HepG2 (cell line): Measurements from ENCODE around the gene TROAP. TPM values are rescaled to one million over a fixed set of nuclear protein-coding genes. Genes with fewer than 3 reads are reported as not detected.

Experiments used
- ATAC-seq: fragments of 200-7000 bp; cut with Tn5 transposase; 3 replicates; pipeline ENCODE4 v1.9.1; 2020; ENCODE audit warnings: mild to moderate bottlenecking, moderate library complexity
- BruUV-seq: library from RNA; stranded (reverse); fragments of 400-500 nt; replicated peaks from 2 replicates; lab custom pipeline; 2021; lab: Mats Ljungman, UMichigan
- CTCF ChIA-PET: fragments of 300-600 bp; formaldehyde crosslinking; extraction: SDS; loops from one replicate; lab custom pipeline; 2021; ENCODE audit warnings: low total read pairs, inconsistent platforms, low intra/inter-chr PET ratio; lab: Yijun Ruan, JAX
- POLR2A ChIA-PET: fragments of 350-600 bp; sonication (Branson Sonifier 250); formaldehyde crosslinking; loops from one replicate; lab custom pipeline; 2020; ENCODE audit warnings: antibody characterized with exemption, inconsistent platforms; lab: Yijun Ruan, JAX
- DNase-seq: peaks from one replicate; pipeline ENCODE4 v3.0.0-alpha.2; 2015; ENCODE audit warnings: low spot score
- FAIRE-seq: peaks from 3 replicates; lab custom pipeline; 2011; peaks lifted over from hg19 to GRCh38; lab: Jason Lieb, UNC
- H2AFZ ChIP-seq: one replicate; pipeline ENCODE4 v1.6.1; 2011; ENCODE audit warnings: low read length, inconsistent platforms
- H3K27ac ChIP-seq: fragments of 300-600 bp; 3 replicates; pipeline ENCODE4 v1.8.0; 2011; ENCODE audit warnings: mixed run types, mild to moderate bottlenecking, mixed read lengths, low read length, inconsistent platforms; ENCODE audit not compliant: insufficient read depth; ENCODE audit errors: extremely low read length
- H3K27me3 ChIP-seq, 2 experiments: fragments of 200-600 bp in 1 of 2; 2 replicates in 1 of 2; 3 replicates in 1 of 2; pipeline versions ENCODE4 v1.6.0 to v1.8.0; 2011; ENCODE audit warnings: low read length in 2 of 2, mild to moderate bottlenecking in 2 of 2, moderate library complexity in 2 of 2, inconsistent platforms in 1 of 2; ENCODE audit not compliant: insufficient read depth in 2 of 2, control insufficient read depth in 1 of 2
- H3K36me3 ChIP-seq, 2 experiments: fragments of 200-600 bp in 1 of 2; replicated peaks in 1 of 2; 2 replicates in 1 of 2; 3 replicates in 1 of 2; pipeline versions ENCODE4 v1.5.1 to v1.8.0; 2011; ENCODE audit warnings: low read length in 2 of 2, inconsistent platforms in 1 of 2; ENCODE audit not compliant: insufficient read depth in 2 of 2, control insufficient read depth in 1 of 2
- H3K4me1 ChIP-seq: 2 replicates; pipeline ENCODE4 v1.5.1; 2012; ENCODE audit warnings: low read length, inconsistent platforms; ENCODE audit not compliant: insufficient read depth
- H3K4me2 ChIP-seq: 2 replicates; pipeline ENCODE4 v1.6.0; 2011; ENCODE audit warnings: low read depth, low read length, inconsistent platforms
- H3K4me3 ChIP-seq, 3 experiments: fragments of 200-600 bp in 1 of 3; sonication (generic), shearing (Covaris generic) in 1 of 3; replicated peaks in 1 of 3; 2 replicates each; pipeline ENCODE4 v1.5.1; 2011 to 2016; ENCODE audit warnings: low read length in 3 of 3, inconsistent platforms in 2 of 3, low read depth in 2 of 3, mild to moderate bottlenecking in 2 of 3, control low read depth in 1 of 3, mixed read lengths in 1 of 3; ENCODE audit not compliant: insufficient read depth in 1 of 3
- H3K79me2 ChIP-seq: one replicate; pipeline ENCODE4 v1.6.1; 2011; ENCODE audit warnings: low read length, inconsistent platforms; ENCODE audit not compliant: insufficient read depth
- H3K9ac ChIP-seq: 2 replicates; pipeline ENCODE4 v1.6.0; 2011; ENCODE audit warnings: mild to moderate bottlenecking, low read depth, low read length, inconsistent platforms; ENCODE audit not compliant: insufficient read depth
- H3K9me3 ChIP-seq: 2 replicates; pipeline ENCODE4 v1.5.1; 2012; ENCODE audit warnings: mild to moderate bottlenecking, low read length
- H4K20me1 ChIP-seq: 2 replicates; pipeline ENCODE4 v1.6.0; 2011; ENCODE audit warnings: inconsistent platforms, mild to moderate bottlenecking, low read length, moderate library complexity; ENCODE audit not compliant: insufficient read depth
- FOSL2 ChIP-seq: sonication (generic); formaldehyde crosslinking; IDR thresholded peaks from 2 replicates; pipeline ENCODE4 v1.4.0; 2020; ENCODE audit warnings: missing genetic modification reagents
- GATAD2A ChIP-seq: IDR thresholded peaks from 2 replicates; pipeline ENCODE4 v1.6.1; 2016
- HNF1A ChIP-seq, 2 experiments: sonication (generic) in 1 of 2; formaldehyde crosslinking in 1 of 2; IDR thresholded peaks; 2 replicates each; pipeline versions ENCODE4 v1.4.0 to v1.6.1; 2016 to 2020; ENCODE audit warnings: borderline replicate concordance in 1 of 2, low read depth in 1 of 2, mild to moderate bottlenecking in 1 of 2, missing genetic modification reagents in 1 of 2
- RBM39 ChIP-seq: fragments of 200-400 bp; formaldehyde crosslinking; IDR thresholded peaks from one replicate; pipeline ENCODE4 v1.6.1; 2018; ENCODE audit warnings: antibody characterized with exemption, mild to moderate bottlenecking, low read depth, low read length; ENCODE audit not compliant: poor library complexity, severe bottlenecking
- ZFX ChIP-seq: sonication (generic); formaldehyde crosslinking; IDR thresholded peaks from 2 replicates; pipeline ENCODE4 v1.4.0; 2020; ENCODE audit warnings: mild to moderate bottlenecking, low read depth, missing genetic modification reagents, moderate library complexity
- ZNF235 ChIP-seq: sonication (generic); formaldehyde crosslinking; IDR thresholded peaks from 2 replicates; pipeline ENCODE4 v1.8.1; 2023; ENCODE audit warnings: mild to moderate bottlenecking, missing genetic modification reagents, borderline replicate concordance
- ZNF430 ChIP-seq: sonication (generic); formaldehyde crosslinking; IDR thresholded peaks from 2 replicates; pipeline ENCODE4 v1.9.0; 2021; ENCODE audit warnings: mild to moderate bottlenecking, missing genetic modification reagents
- ZNF772 ChIP-seq: sonication (generic); formaldehyde crosslinking; IDR thresholded peaks from 2 replicates; pipeline ENCODE4 v1.5.0; 2020; ENCODE audit warnings: mild to moderate bottlenecking, missing genetic modification reagents
- ZSCAN21 ChIP-seq: sonication (generic); formaldehyde crosslinking; IDR thresholded peaks from 2 replicates; pipeline ENCODE4 v1.8.0; 2022; ENCODE audit warnings: mild to moderate bottlenecking, missing genetic modification reagents, moderate library complexity, borderline replicate concordance
- ZSCAN30 ChIP-seq: sonication (generic); formaldehyde crosslinking; IDR thresholded peaks from 2 replicates; pipeline ENCODE4 v1.5.0; 2020; ENCODE audit warnings: mild to moderate bottlenecking, missing genetic modification reagents
- WGBS: methylation state at CpG from one replicate; pipeline ENCODE4 v1.1.6; 2017; ENCODE audit warnings: low lambda C conversion rate; 5-methylcytosine and 5-hydroxymethylcytosine counted together
- in situ Hi-C: cut with HindIII; loops from 2 replicates; pipeline ENCODE4 v1.10.0; 2017; ENCODE audit warnings: low pct_unique_long_range_greater_than_20kb; ENCODE audit not compliant: extremely low pct_ligation_motif_present
- intact Hi-C: fragments of 100-400 bp; cut with micrococcal nuclease; formaldehyde crosslinking; loops from one replicate; pipeline ENCODE4 v1.10.0; 2022; ENCODE audit not compliant: unreplicated experiment
- polyA plus RNA-seq, 8 experiments: library from polyadenylated mRNA; depleted of rRNA in 3 of 8; stranded (reverse) in 7 of 8; unstranded in 1 of 8; fragments of >200 nt; fragmentation: Illumina TruSeq in 4 of 8; extraction: Trizol in 4 of 8; gene quantifications; 2 replicates each; pipeline versions ENCODE4 v1.2.1 to v1.2.3, GENCODE V29; 2011 to 2016; ENCODE audit warnings: low read depth in 4 of 8, missing spikeins in 1 of 8, mixed read lengths in 1 of 8; ENCODE audit not compliant: insufficient read depth in 1 of 8
- total RNA-seq, 5 experiments: library from RNA; depleted of rRNA; stranded (reverse); fragments of >200 nt; fragmentation: Illumina TruSeq; extraction: Trizol; gene quantifications; 2 replicates each; pipeline ENCODE4 v1.2.3, GENCODE V29; 2016; ENCODE audit warnings: low read depth in 1 of 5
- TF ChIP-seq, protein P1 (sequence below): sonication (generic); formaldehyde crosslinking; IDR thresholded peaks from 2 replicates; pipeline ENCODE4 v1.8.0; 2022; ENCODE audit warnings: missing genetic modification reagents, mild to moderate bottlenecking, moderate library complexity, borderline replicate concordance
- TF ChIP-seq, protein P2 (sequence below): sonication (generic); formaldehyde crosslinking; IDR thresholded peaks from 2 replicates; pipeline ENCODE4 v1.4.0; 2020; ENCODE audit warnings: missing genetic modification reagents
- TF ChIP-seq, protein P3 (sequence below): sonication (generic); formaldehyde crosslinking; IDR thresholded peaks from 2 replicates; pipeline ENCODE4 v1.8.0; 2022; ENCODE audit warnings: low read depth, missing genetic modification reagents

TROAP gene
- total and polyA plus RNA-seq, 2 of the 13 experiments (the other 11 are each of a cell fraction or from before 2014, with no cell fraction given), result 22.5 to 30.9 TPM

- WGBS, result 51% methylated on average over 11 of the region's 11 CpGs
- Histone ChIP-seq H3K4me1 (peaks cover 21% of the 10 kb centered on the region), H3K9me3 (no peaks in the 10 kb centered on the region), H3K27ac (no peak overlapping the region), H3K36me3 (peaks cover 11 to 30% of the 10 kb centered on the region in 2 experiments; a peak in 4 of 5 replicates), H3K4me3 (no peak overlapping the region), H3K79me2 (no peaks in the 10 kb centered on the region), H3K9ac (no peak overlapping the region), H4K20me1 (no peaks in the 10 kb centered on the region), H3K27me3 (peaks cover 0 to 12% of the 10 kb centered on the region in 2 experiments; a peak in 3 of 5 replicates), H2AFZ (no peak overlapping the region), H3K4me2 (0 out of 2 replicates have a peak overlapping the region, but pooled peaks have one; percentile 6)
- FAIRE-seq (peak; percentile 59), ATAC-seq (peak; percentile 89), DNase-seq (peak; percentile 53)
- POLR2A ChIA-PET, result interaction anchor here (0.5 to 2.3 kb wide), 5 partner anchors 9 to 586 kb away, joined by 3 to 18 read pairs (median 7); partner anchors contain the start of genes DNAJC22 and TROAP
- intact Hi-C loops, result loop anchor here (1.0 kb wide), 1 partner anchor 11 kb away; no protein-coding TSS in a partner anchor
- CTCF ChIA-PET, result interaction anchor here (1.3 to 2.4 kb wide), 5 partner anchors 10 to 182 kb away, joined by 3 to 56 read pairs (median 16); partner anchors contain the start of gene DNAJC22
- in situ Hi-C loops, result no loop called here
- BruUV-seq, result no TSS peak
- TF ChIP-seq ZSCAN30 (no peak), FOSL2 (0 out of 2 replicates have a peak, but pooled peaks have one; percentile 21), GATAD2A (CRISPR knock-in tag) (0 out of 2 replicates have a peak, but pooled peaks have one; percentile 19), ZSCAN21 (no peak), ZFX (CRISPR knock-in tag) (no peak), ZNF430 (CRISPR knock-in tag) (no peak), ZNF235 (CRISPR knock-in tag) (0 out of 2 replicates have a peak, but pooled peaks have one; percentile 46), RBM39 (peak; percentile 64), HNF1A (IDR thresholded peaks at IDR 0.05; ENCODE audit: low read depth) (0 out of 2 replicates have a peak, but pooled peaks have one; percentile 21), HNF1A (CRISPR knock-in tag; IDR thresholded peaks at IDR 0.05; ENCODE audit: borderline replicate concordance) (no peak), ZNF772 (CRISPR knock-in tag) (0 out of 2 replicates have a peak, but pooled peaks have one; percentile 15)
- TF ChIP-seq, protein P1, sequence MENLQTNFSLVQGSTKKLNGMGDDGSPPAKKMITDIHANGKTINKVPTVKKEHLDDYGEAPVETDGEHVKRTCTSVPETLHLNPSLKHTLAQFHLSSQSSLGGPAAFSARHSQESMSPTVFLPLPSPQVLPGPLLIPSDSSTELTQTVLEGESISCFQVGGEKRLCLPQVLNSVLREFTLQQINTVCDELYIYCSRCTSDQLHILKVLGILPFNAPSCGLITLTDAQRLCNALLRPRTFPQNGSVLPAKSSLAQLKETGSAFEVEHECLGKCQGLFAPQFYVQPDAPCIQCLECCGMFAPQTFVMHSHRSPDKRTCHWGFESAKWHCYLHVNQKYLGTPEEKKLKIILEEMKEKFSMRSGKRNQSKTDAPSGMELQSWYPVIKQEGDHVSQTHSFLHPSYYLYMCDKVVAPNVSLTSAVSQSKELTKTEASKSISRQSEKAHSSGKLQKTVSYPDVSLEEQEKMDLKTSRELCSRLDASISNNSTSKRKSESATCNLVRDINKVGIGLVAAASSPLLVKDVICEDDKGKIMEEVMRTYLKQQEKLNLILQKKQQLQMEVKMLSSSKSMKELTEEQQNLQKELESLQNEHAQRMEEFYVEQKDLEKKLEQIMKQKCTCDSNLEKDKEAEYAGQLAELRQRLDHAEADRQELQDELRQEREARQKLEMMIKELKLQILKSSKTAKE (CRISPR knock-in tag), result no peak
- TF ChIP-seq, protein P2, sequence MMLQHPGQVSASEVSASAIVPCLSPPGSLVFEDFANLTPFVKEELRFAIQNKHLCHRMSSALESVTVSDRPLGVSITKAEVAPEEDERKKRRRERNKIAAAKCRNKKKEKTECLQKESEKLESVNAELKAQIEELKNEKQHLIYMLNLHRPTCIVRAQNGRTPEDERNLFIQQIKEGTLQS (CRISPR knock-in tag), result no peak
- TF ChIP-seq, protein P3, sequence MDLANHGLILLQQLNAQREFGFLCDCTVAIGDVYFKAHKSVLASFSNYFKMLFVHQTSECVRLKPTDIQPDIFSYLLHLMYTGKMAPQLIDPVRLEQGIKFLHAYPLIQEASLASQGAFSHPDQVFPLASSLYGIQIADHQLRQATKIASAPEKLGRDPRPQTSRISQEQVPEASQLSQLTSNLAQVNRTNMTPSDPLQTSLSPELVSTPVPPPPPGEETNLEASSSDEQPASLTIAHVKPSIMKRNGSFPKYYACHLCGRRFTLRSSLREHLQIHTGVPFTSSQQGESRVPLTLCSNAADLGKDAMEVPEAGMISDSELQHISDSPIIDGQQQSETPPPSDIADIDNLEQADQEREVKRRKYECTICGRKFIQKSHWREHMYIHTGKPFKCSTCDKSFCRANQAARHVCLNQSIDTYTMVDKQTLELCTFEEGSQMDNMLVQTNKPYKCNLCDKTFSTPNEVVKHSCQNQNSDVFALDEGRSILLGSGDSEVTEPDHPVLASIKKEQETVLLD (CRISPR knock-in tag), result no peak
Observed at GRCh38 chr12:49331380-49332222, 8.5 kb downstream of the TROAP start.
